ENCODE measurements around the gene MBNL2.

Gene MBNL2

DNA sequence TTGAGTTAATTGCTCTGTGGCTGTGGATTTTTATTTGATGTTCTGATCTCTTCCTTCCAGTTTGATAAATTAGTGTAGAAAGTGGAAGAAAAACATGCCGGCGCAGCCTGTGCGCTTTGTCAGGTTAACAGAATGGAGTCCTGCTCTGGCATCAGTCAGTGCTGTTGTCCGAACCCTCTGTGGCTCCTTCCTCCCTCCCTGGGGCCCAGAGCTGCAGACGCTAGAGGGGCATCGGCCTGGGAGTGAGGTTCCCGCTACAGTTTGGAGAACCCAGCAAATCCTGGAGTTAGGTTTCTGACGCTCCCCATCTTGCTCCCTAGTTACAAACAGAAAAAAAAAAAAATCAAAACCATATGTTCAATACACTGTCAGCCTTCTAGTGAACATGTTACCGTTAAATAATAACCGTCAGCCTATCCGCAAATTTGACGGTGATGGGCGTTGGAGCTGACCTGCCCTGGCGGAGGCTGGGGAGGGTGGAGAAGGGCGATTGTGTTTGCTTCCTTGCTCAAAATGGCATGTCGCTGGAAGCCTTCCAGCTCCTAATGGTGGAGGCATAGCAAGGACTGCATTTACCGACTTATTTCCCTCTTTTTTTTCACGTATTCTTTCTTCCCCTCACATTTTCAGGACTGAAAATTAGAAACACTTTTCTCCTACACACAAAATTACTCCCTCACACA lies 13.6 kb downstream of the MBNL2 start:
- no peak for DNase-seq

DNA sequence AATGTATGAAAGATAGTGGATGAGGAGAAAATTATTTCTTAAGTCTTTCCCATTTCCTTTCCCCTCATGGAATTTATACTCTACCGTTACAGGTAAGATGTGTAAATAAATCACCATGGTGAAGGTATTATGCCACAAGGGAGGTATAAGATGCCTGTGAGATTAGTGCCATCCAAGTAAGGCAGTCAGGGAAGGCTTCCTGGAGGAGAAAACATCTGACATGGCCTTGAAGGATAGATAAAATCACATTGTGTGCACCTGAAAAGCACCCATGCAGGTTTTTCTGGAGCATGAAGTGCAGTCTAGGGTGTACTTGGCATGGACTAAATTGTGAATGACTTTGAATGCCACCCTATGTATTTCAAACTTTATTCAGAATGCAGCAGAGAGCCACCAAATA lies 15.3 kb downstream of the MBNL2 start:
- DNase-seq, result no peak

DNA sequence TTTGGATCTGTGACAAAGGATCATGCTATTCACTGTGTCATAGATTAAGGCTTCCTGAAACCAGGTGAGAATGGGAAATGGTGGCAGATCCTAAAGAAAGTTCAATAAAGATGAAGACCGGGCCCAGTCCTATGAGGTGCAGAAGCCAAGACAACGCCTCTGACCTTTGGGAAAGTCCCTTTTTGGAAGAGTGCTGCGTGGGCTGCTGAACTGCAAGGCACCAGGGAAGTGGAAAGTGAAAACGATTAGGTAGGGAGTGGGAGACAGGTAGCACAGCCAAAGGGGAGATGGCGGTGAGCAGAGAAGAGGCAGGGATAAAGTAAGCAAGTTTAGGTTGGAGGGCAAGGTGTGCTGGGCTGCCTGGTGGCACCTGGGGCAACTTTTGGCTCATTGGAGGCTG lies 16.3 kb downstream of the MBNL2 start:
- no peak for DNase-seq

DNA sequence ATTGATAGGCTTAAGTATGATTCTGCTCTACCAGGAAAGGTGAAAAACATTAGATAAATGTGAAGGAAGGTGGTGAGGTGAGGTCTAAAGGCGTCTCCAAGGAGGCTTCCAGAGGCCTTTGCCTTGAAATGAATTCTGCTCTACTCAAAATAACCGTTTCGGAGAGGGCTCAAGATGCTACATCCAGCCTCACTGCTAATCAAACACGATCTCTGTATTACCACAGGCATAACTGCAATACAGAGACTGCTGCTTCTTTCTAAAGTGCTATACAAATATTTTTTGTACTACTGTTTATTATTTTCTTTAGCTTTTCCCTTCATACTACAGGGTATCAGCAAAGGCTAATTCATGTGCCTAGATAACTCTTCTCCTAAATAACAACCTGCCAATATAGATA lies 16.8 kb downstream of the MBNL2 start:
- DNase-seq, result no peak

DNA sequence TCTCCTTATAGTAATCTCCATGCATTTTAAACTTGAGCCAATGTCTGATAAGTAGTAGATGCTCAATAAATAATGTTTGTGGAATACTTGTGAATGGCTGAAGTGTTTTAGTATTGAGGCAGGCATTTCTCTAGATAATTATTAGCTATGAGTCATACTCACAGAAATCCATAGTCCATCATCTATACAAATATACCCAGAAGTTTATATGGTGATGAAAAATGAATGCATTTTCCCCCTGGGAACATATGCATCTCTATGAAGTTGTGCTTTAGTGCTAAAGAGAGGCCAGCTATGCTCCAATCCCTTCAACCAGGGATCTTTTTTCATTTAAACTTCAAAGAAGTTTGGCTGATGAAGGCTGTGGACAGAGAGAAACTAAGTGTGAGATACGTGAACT lies 17.2 kb downstream of the MBNL2 start:
- DNase-seq, result no peak

DNA sequence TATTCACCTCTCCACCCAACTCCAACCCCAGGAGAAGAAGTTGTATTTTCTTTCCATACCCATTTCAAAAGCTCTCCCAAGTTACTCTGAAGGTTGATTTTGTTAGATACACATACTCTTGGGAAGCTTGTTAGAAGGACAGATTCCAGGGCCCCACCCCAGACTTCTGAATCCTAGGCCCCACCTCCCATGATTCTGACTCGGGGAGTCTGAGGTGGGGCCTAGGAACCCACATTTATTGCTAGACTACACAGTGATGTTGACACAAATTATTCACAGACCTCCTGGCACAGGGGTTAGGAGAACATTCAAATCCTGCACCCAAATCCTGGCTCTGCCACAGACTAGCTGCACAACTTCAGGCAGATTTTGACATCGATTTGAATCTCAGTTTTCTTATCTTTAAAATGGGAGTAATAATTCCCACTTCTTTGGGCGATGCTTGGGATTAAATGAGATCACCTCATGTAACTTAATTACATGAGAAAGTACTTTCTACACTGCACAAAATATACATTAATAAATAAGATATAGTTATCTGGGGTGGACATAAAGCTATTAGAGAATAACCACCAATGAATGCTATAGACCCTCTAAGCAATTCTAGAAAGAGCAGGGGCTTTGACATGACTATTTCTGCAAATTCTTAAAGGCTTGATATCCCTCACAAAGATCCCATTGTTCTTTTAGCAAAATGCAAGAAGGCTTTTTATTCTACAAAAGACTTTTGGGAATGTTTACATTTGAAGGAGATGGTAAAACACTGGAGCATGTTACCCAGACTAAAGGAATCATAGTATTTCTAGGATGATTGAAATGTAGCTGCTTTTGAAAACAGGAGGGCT lies 18.0 kb downstream of the MBNL2 start:
- no peak for DNase-seq

DNA sequence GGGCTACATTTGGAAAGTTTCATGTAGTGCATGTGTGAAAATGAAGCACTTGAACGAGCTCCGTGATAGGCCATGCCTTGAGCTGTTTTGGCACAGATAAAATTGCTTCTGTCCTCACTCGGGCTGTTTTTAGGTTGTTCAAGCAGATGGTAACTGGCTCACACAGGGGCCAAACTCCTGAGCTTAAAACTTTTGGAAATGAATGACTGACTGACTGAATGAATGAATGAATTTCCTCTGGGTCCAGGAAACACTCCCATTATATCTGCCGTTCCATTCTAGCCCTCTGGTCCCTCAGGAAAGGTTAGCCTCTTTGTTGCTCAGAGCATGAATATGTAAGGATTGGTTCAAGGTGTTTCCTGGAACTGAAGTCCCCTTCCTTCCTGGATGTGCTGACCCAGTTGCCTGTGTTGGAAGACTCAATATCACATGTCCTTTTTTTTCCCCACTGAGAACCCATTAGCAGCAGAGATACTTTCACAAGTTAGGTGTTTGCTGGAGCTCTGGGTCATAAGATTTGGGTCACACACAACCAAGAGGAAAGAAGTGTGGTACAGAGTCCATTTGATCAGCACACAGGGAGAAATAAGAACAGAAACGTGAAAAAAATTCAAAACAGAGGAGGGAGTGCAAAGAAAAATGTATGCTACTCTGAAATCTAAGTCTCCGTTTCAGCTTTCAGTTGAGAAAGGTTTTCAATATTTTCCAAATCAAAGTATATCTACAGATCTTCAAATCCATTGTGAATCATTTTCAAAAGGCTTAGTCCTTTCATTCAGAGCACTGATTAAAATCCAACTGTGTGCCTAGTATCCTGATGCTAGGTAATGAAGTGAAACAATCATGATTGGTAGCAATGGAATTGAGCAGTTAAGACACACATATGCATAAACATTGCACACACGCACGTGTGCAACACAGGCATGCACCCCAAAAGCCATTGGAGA lies 18.9 kb downstream of the MBNL2 start:
- DNase-seq, result no peak

DNA sequence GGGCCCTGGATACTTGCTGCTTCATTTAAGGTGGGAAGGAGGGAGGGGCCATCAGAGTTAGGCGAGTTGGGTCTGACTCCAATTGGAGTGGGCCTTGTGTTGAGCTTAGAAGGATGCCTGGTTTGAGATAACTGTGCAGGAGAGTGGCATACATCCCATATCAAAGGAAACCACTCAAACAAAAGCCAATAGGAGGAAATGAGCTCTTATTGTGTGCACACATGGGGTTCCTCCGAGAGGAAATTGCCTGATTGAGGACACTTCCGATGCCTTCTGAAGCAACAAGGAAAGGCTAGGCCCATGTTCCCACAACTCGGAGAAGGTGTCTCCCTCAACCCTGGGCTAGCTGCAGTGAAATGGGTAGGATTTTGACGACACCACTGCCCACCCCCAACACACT lies 19.6 kb downstream of the MBNL2 start:
- no peak for DNase-seq

DNA sequence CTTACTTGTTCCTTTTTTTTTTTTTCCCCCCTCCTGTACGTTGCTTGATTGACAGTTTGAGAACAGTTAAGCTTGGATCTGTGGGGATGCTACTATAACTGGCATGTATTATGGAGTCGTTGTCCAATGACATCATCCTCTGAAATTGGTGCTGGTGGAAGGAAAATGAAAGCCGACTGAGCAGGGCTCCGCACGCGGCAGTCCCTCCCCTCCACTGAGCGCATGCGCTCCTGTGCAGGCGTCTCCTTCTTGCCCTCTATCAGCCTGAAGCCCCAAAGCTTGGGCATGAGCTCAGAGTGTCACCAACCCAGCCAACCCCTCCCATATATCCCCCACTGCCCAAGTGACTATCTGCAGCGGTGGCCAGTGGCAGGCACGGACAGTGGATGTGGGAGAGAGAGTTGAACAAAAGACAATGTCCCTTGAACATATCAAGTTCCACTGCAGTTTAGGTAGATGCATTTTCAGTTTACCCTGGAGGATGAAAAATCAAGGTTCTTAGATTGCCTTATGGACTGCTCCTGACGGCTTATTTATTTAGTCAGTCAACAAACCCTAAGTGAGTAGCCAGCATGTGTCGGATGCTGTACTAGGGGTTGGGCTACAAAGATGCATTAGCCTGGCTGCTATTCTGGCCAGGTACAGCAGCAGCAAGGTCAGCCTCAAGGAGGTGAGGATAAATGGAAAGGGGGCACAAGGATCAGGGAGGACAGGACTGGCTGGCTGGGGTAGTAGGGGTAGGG lies 20.8 kb downstream of the MBNL2 start:
- no peak for DNase-seq

DNA sequence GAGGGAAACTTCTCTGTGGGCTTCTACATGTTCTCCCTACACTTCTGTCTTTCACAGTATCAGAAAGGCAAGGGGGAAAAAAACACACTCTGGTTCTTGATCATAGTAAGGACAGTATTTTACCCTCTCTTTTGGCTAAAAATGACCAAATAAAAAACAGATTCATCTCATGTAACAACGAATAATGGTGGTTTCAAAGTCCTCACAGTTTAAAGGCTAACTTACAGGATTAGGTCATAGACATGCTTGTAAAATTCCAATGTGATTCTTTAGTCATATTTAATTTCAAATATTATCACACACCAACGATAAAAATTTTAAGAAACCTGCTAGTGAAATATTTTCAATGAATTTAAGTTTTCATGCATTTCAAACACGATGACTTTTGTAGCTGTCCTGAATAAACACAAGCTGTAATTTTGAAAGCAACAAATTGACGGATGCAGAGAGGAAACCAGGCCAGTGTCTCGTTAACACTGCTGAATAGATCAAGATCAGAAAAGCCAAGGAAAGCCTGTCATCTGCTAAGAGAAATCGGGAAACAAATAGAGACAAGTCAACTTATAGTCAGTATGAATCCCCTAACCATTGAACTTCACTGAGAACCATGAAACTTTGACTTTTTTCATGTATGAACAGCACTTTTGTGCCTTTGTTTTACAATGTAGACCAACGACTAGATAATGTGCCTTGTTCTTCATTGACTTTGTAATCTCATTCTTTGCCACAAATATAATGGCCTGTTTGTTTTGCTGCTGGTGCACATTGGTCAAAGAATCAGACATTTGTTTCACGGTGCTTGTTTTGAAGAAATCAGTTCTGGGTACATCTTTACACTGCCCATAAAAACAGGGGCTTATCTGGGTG lies 22.0 kb downstream of the MBNL2 start:
- no peak for DNase-seq

DNA sequence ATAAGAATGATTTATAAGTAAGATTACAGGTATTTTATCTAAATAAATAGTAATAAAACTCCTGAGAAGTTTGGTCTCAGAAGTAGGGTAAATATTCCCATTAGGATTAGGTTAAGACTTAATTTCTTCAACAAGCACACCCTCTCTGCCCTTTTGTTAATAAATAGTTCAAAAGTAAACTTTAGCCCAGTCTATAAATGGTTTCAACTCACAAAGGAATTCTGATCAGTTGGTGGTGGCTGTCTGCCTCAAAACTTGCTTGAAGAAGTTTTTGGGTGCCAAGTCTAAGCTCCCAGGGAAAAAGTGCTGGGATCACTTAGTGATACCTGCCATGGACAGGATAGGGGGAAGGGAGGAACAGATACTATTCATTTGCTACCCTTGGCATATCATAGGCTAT lies 22.9 kb downstream of the MBNL2 start:
- DNase-seq, result no peak

DNA sequence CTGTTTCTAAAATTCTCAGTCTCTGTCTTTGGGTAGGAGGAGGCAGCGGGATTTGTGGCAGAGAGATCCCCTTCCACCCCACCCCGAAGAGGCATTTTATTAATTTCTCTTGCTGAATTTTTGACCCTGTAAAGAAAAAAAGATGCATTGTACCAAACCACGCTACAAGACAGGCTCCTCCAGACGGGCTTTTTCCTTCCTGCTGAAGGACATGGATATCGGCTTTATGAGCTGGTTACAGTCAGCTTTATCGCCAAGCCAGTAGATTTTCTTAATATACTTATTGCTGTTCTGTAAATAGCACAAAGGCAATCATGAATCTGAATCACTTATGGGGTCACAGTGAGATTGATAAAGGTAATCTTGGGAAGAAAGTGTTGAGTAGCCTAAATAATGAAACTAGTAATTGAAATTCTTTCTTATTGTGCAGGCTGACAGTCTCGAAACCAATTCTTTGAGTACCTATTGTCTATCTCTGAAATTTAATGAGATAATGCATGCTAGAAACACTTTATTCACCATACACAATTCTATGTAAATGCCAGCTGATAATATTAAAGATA lies 24.5 kb downstream of the MBNL2 start:
- no peak for DNase-seq

DNA sequence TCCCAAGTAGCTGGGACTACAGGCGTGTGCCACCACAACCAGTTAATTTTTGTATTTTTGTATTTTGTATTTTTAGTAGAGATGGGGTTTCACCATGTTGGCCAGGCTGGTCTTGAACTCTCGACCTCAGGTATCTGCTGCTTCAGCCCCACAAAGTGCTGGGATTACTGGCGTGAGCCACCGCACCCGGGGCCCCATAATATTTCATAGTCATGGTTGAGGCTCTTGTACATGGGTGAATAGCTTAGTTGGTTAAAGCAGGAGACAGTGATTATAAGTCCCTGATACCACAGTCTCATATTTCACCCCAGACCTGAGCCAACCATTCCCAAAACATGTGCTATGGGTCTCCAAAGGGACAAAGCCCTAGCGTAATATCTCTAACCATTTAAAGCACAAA lies 26.1 kb downstream of the MBNL2 start:
- DNase-seq, result no peak

DNA sequence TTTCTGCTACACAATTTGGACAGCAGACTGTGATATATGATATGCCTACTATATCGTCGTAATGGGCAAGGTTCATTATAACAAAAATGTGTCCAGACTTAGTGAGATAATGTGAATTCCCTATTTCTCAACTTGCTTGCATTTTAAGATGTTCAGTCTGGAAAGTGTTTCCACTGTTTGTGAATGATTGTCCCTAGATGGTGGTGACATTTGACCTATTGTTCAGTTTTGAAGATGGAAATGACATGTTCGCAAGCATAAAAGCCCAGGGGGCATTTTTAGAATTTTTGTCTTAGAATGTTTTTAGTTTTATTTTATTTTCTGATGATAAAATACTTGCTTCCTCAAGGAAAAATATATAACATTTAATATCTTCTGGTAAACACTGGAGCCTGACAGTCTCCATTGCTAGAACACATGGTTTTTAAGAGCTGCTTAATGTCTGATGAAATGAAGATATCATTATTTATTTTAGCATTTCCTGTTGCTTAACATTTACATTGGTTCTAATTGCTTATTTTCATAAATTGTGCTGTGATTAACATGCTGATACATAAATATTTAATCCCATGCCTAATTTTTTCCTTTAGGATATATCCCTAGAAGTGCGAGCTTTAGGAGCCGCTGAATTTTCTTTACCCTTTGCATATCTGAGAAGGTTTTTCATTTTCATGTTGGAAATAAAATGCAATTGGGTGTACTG lies 27.1 kb downstream of the MBNL2 start:
- DNase-seq, result no peak

DNA sequence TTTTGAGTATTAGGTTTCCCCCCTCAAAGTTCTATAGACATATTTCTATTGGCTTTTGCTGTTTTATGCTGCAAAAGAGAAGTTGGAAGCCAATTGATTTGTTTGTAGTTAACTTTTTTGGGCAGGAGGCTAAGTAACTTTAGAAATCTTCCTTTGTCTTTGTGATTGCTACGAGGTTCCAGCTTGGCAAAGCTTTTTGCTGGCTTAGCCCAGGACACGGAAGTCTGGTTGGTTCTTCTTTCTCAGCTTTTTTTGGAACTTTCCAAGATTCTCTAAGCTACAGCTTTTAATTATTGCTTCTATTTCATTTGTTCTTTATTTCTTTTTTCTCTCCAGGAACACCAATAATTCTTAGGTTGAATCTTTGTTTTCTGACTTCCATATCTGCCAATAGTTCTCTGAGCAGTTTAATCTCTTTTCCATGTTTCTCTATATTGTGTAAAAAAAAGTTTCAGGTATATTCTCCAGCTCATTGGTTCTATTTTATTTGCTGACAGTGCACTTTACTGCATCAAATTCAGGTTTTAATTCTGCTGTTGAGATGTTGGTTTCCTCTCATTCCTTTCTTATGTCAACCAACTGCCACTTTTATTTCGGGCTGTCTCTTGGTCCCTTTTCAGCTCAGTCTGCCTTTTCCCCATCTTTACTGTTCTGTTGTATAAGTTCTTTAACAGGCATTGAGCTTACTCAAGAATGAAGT lies 27.8 kb downstream of the MBNL2 start:
- DNase-seq, result no peak

DNA sequence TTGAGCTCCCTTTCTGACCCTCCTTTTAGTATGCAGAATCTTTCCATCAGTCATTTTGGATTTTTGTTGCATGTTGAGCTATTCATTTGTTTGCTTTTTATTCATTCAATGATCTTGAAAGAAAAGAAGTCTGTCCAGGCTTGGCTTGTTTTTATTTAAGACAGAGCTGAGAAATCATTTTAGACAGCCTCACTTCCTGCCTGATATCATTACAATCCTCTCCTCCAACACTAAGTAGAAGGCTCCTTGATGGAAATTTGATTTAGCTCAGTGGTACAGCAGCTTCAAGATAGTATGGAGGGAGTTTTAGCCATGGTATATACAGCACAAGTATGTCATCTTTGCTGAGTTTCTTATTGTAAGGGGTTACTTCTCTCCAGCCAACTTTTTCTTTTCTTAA lies 28.4 kb downstream of the MBNL2 start:
- no peak for DNase-seq

DNA sequence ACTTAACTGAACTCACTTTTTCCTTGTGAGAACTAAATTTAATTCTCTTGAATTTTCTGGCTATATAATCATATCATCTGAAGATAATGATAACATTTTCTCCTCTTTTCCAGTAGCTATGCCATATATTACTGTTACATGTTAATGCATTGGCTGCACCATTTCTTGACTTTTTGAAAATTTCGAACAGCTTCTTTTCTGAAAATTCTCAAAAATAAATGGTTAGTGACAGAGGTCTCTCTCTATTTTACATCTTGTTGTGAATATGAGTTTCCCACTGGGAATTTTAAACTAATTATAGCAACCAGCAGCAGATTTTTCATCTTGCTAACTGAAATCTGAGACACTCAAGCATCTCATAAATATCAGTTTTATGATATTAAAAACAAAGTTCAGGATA lies 30.6 kb downstream of the MBNL2 start:
- DNase-seq, result no peak

DNA sequence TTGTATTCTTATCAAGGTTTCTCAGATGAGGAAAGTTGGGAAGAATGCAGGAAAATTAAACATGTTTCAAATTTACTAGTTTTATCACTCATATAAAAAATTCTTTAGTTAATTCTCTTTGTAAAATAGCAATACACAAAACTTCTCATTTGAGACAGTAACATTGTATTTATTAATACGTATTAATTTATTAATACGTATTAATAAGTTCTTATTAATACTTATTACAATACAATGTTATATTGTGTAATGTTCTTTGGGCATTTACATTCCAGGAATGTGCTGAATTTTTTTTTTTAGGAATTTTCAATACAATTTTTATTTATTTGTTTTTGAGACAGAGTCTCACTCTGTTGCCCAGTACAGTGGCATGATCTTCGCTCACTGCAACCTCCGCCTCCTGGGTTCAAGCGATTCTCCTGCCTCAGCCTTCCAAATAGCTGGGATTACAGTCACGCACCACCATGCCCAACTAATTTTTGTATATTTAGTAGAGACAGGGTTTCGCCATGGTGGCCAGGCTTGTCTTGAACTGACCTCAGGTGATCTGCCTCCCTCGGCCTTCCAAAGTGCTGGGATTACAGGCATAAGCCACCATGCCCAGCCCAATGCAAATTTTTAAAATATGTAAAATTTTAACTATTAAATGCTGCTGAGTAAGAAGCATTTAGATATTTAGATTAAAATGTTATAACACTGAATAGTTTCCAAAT lies 31.6 kb downstream of the MBNL2 start:
- no peak for DNase-seq

DNA sequence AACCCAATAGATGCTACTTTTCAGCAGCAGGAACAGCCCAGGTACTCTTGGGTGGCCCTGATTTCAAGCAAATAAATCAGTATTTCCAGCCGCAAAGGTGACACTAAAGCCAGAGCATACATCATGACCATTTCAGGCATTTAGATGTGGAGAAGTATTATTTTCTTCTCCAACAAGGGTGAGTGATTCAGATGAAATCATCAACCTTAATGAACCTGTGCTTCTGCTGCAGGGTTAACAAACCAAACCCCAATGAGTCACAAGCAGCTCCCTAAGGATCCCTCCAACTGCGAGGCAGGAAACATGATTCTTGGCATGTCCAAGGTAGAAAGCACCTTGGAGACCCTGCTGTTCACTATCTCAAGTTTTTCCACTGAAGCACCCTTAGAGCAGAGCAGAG lies 32.7 kb downstream of the MBNL2 start:
- DNase-seq, result no peak
